Astrocyte (in vitro differentiated cells and primary cell): Measurements from ENCODE around the gene ATXN2. TPM values are rescaled to one million over a fixed set of nuclear protein-coding genes. Genes with fewer than 3 reads are reported as not detected.
"Not testable (repeated sequence)": the region's sequence is repeated elsewhere in the genome, so short reads cannot be mapped to it uniquely, and the experiment has no call there.

Experiments used
- DNase-seq: peaks from one replicate; pipeline ENCODE4 v3.0.0-alpha.2; 2010; ENCODE audit warnings: low read depth
- FAIRE-seq: peaks from 2 replicates; lab custom pipeline; 2011; peaks lifted over from hg19 to GRCh38; lab: Jason Lieb, UNC
- H2AFZ ChIP-seq: 2 replicates; pipeline ENCODE4 v1.6.0; 2012; ENCODE audit warnings: low read depth, low read length, inconsistent platforms
- H3K27ac ChIP-seq: 2 replicates; pipeline ENCODE4 v1.5.1; 2011; ENCODE audit warnings: low read depth, low read length, inconsistent platforms
- H3K27me3 ChIP-seq: 2 replicates; pipeline ENCODE4 v1.6.0; 2011; ENCODE audit warnings: low read length, inconsistent platforms; ENCODE audit not compliant: insufficient read depth
- H3K36me3 ChIP-seq: 2 replicates; pipeline ENCODE4 v1.5.1; 2011; ENCODE audit warnings: low read length, inconsistent platforms; ENCODE audit not compliant: insufficient read depth
- H3K4me1 ChIP-seq: 2 replicates; pipeline ENCODE4 v1.5.1; 2011; ENCODE audit warnings: low read length, inconsistent platforms; ENCODE audit not compliant: insufficient read depth
- H3K4me2 ChIP-seq: 2 replicates; pipeline ENCODE4 v1.6.0; 2012; ENCODE audit warnings: low read length, inconsistent platforms
- H3K4me3 ChIP-seq: 2 replicates; pipeline ENCODE4 v1.5.1; 2011; ENCODE audit warnings: low read depth, mild to moderate bottlenecking, low read length, inconsistent platforms; ENCODE audit not compliant: insufficient read depth
- H3K79me2 ChIP-seq: 2 replicates; pipeline ENCODE4 v1.6.0; 2012; ENCODE audit warnings: mild to moderate bottlenecking, low read length, inconsistent platforms; ENCODE audit not compliant: insufficient read depth
- H3K9ac ChIP-seq: 2 replicates; pipeline ENCODE4 v1.6.0; 2012; ENCODE audit warnings: mild to moderate bottlenecking, low read length, inconsistent platforms
- H3K9me3 ChIP-seq: 2 replicates; pipeline ENCODE4 v1.5.1; 2012; ENCODE audit warnings: low read depth, mild to moderate bottlenecking, low read length, inconsistent platforms; ENCODE audit not compliant: insufficient read depth
- H4K20me1 ChIP-seq: 2 replicates; pipeline ENCODE4 v1.6.0; 2012; ENCODE audit warnings: low read length, inconsistent platforms; ENCODE audit not compliant: insufficient read depth
- H3K27ac Mint-ChIP-seq: one replicate; pipeline ENCODE4 v1.8.0; 2021; ENCODE audit warnings: mild to moderate bottlenecking, mixed read lengths; ENCODE audit not compliant: unreplicated experiment
- H3K27me3 Mint-ChIP-seq: one replicate; pipeline ENCODE4 v1.8.0; 2021; ENCODE audit warnings: low read depth, mixed read lengths; ENCODE audit not compliant: unreplicated experiment
- H3K36me3 Mint-ChIP-seq: one replicate; pipeline ENCODE4 v1.8.0; 2021; ENCODE audit warnings: low read depth, mixed read lengths; ENCODE audit not compliant: unreplicated experiment
- H3K4me1 Mint-ChIP-seq: one replicate; pipeline ENCODE4 v1.8.0; 2021; ENCODE audit warnings: low read depth, mixed read lengths; ENCODE audit not compliant: unreplicated experiment
- H3K4me3 Mint-ChIP-seq: one replicate; pipeline ENCODE4 v1.8.0; 2021; ENCODE audit warnings: mild to moderate bottlenecking, moderate library complexity, mixed read lengths; ENCODE audit not compliant: unreplicated experiment
- H3K9me3 Mint-ChIP-seq: one replicate; pipeline ENCODE4 v1.8.0; 2021; ENCODE audit warnings: mild to moderate bottlenecking, mixed read lengths; ENCODE audit not compliant: unreplicated experiment
- CTCF ChIP-seq: IDR thresholded peaks from 2 replicates; pipeline ENCODE4 v1.5.1; 2011; ENCODE audit warnings: low read depth, mild to moderate bottlenecking, inconsistent platforms, low read length, moderate library complexity; ENCODE audit not compliant: insufficient read depth
- EZH2 ChIP-seq: IDR thresholded peaks from 2 replicates; pipeline ENCODE4 v1.6.1; 2012; ENCODE audit warnings: mild to moderate bottlenecking, low read length, inconsistent platforms; ENCODE audit not compliant: insufficient read depth
- total RNA-seq: library from RNA; stranded (reverse); gene quantifications from 2 replicates; pipeline ENCODE4 v1.2.1, GENCODE V29; 2021

ATXN2 gene
- total RNA-seq, 1 donor from 2014 or later: 58.0 TPM

DNA sequence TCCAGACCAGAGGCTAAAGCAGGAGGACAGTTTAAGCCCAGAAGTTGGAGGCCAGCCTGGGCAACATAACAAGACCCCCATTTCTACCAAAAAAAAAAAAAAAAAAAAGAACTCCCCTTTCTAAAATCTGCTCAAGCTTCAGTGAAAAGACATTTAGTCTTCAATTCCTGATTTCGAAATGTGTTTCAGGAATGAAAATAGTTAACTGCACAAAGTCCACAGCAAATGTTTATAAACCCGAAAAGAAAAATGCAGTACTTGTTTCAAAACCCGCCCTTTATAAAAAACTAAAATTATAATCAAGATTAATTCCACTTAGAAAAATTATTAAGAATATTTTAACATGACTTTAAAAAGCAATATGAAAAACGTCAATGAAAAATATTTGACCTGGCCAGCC, 12.1 kb downstream of the ATXN2 start:
- H3K4me1 Mint-ChIP-seq: peaks cover 2% of the 10 kb centered on the region
- TF ChIP-seq EZH2 (no peak), CTCF (no peak)
- H3K27me3 Mint-ChIP-seq: no peaks in the 10 kb centered on the region
- no peaks in the 10 kb centered on the region for H3K36me3 ChIP-seq
- DNase-seq (no peak), FAIRE-seq (no peak)
- no peak overlapping the region for H3K4me2 ChIP-seq
- no peak overlapping the region for H3K4me3 Mint-ChIP-seq
- H2AFZ ChIP-seq: no peak overlapping the region
- H3K9me3 Mint-ChIP-seq: no peaks in the 10 kb centered on the region
- H3K36me3 Mint-ChIP-seq: no peaks in the 10 kb centered on the region
- H3K9ac ChIP-seq: no peak overlapping the region
- peaks cover 98% of the 10 kb centered on the region for H3K79me2 ChIP-seq
- no peak overlapping the region for H3K27ac Mint-ChIP-seq
- no peak overlapping the region for H3K27ac ChIP-seq
- H3K9me3 ChIP-seq: no peaks in the 10 kb centered on the region
- no peaks in the 10 kb centered on the region for H3K27me3 ChIP-seq
- H3K4me3 ChIP-seq: no peak overlapping the region
- H3K4me1 ChIP-seq: no peaks in the 10 kb centered on the region
- peaks cover 91% of the 10 kb centered on the region for H4K20me1 ChIP-seq

GRCh38 chr12:111585690-111586089, 13.4 kb downstream of the ATXN2 start:
- no peak for DNase-seq
- Histone ChIP-seq H3K27ac (no peak overlapping the region), H3K9ac (no peak overlapping the region), H3K79me2 (peaks cover 98% of the 10 kb centered on the region), H3K4me1 (no peaks in the 10 kb centered on the region), H3K4me3 (no peak overlapping the region), H2AFZ (no peak overlapping the region), H3K36me3 (no peaks in the 10 kb centered on the region), H3K9me3 (no peaks in the 10 kb centered on the region), H3K27me3 (no peaks in the 10 kb centered on the region), H4K20me1 (peaks cover 91% of the 10 kb centered on the region), H3K4me2 (no peak overlapping the region)
- TF ChIP-seq CTCF (no peak), EZH2 (no peak)
- no peak overlapping the region for H3K4me3 Mint-ChIP-seq
- H3K27ac Mint-ChIP-seq: no peak overlapping the region
- H3K9me3 Mint-ChIP-seq: no peaks in the 10 kb centered on the region
- no peak for FAIRE-seq
- H3K27me3 Mint-ChIP-seq: no peaks in the 10 kb centered on the region
- H3K4me1 Mint-ChIP-seq: no peaks in the 10 kb centered on the region
- peaks cover 9% of the 10 kb centered on the region for H3K36me3 Mint-ChIP-seq

DNA sequence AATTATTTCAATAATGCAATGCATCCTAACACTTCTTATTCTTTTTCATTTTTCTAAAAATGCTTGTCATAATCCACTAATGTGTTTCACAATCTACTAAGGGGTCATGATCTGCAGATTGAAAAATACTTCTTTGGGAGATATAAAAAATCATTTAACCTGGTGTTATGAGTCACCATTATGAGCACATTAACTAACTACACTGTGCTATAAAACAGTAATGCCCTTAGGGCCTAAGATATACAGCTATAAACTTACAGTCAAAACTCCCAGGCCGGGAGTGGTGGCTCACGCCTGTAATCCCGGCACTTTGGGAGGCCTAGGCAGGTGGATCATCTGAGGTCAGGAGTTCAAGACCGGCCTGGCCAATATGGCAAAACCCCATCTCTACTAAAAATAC, 14.2 kb downstream of the ATXN2 start:
- FAIRE-seq: no peak
- no peak overlapping the region for H3K27ac ChIP-seq
- peaks cover 90% of the 10 kb centered on the region for H4K20me1 ChIP-seq

DNA sequence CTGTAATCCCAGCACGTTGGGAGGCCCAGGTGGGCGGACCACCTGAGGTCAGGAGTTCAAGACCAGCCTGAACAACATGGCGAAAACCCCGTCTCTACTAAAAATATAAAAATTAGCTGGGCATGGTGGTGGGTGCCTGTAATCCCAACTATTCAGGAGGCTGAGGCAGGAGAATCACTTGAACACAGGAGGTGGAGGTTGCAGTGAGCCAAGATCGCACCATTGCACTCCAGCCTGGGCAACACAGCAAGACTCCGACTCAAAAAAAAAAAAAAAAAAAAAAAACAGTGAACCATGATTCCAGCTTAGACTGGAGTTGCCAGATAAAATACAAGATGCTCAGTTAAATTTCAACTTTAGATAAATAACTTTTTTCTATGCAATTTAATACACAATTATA, 15.6 kb downstream of the ATXN2 start:
- not testable (repeated sequence) for FAIRE-seq, H3K27ac ChIP-seq, H3K27me3 Mint-ChIP-seq, H3K4me3 ChIP-seq, H3K36me3 ChIP-seq, DNase-seq, H3K36me3 Mint-ChIP-seq, H3K9me3 Mint-ChIP-seq, H3K27me3 ChIP-seq, H3K9me3 ChIP-seq, H3K4me2 ChIP-seq, H2AFZ ChIP-seq, H3K4me1 ChIP-seq, H3K4me1 Mint-ChIP-seq, H3K27ac Mint-ChIP-seq, H3K9ac ChIP-seq, H3K4me3 Mint-ChIP-seq
- Histone ChIP-seq H3K79me2 (peaks cover 96% of the 10 kb centered on the region), H4K20me1 (peaks cover 92% of the 10 kb centered on the region)

More for the DNA sequence above, 14.2 kb downstream of the ATXN2 start:
- Mint-ChIP-seq H3K4me3 (no peak overlapping the region), H3K27me3 (no peaks in the 10 kb centered on the region), H3K36me3 (peaks cover 9% of the 10 kb centered on the region), H3K9me3 (no peaks in the 10 kb centered on the region), H3K4me1 (no peaks in the 10 kb centered on the region), H3K27ac (no peak overlapping the region)
- Histone ChIP-seq H3K36me3 (no peaks in the 10 kb centered on the region), H3K27me3 (no peaks in the 10 kb centered on the region), H3K9ac (no peak overlapping the region), H3K4me3 (no peak overlapping the region), H3K4me1 (no peaks in the 10 kb centered on the region), H2AFZ (no peak overlapping the region), H3K4me2 (no peak overlapping the region), H3K9me3 (no peaks in the 10 kb centered on the region), H3K79me2 (peaks cover 98% of the 10 kb centered on the region)
- no peak for DNase-seq
- TF ChIP-seq EZH2 (no peak), CTCF (no peak)
